ENCODE results near the gene PREX1. TPM values are rescaled to one million over a fixed set of nuclear protein-coding genes. Genes with fewer than 3 reads are reported as not detected.

Gene PREX1
- polyA plus RNA-seq, 1 donor (not counting 4 experiments of a cell fraction or from before 2014, with no cell fraction given): 0.22 TPM

GRCh38 chr20:48802647-48803046 is 25.2 kb downstream of the PREX1 start:
- Histone ChIP-seq H3K27me3 (ENCODE audit: control insufficient read depth, extremely low read depth, insufficient read depth, low read length) (peaks cover 7% of the 10 kb centered on the region), H3K9ac (ENCODE audit: control insufficient read depth, extremely low read depth, insufficient read depth, low read length) (no peak overlapping the region), H3K4me3 (ENCODE audit: control insufficient read depth in 2 of 3, extremely low read depth in 1 of 3, insufficient read depth in 2 of 3, low read depth in 1 of 3, low read length in 3 of 3) (no peak overlapping the region), H3K27ac (ENCODE audit: control insufficient read depth, insufficient read depth, low read length) (no peak overlapping the region), H3K9me3 (ENCODE audit: control insufficient read depth, low read depth, low read length) (peaks cover 4% of the 10 kb centered on the region), H4K20me1 (ENCODE audit: control insufficient read depth, extremely low read depth, insufficient read depth, low read length) (no peaks in the 10 kb centered on the region), H3K9me1 (ENCODE audit: control insufficient read depth, extremely low read depth, insufficient read depth, low read length) (no peaks in the 10 kb centered on the region), H3K4me1 (ENCODE audit: control insufficient read depth, extremely low read depth, insufficient read depth, low read length) (no peaks in the 10 kb centered on the region), H3K36me3 (ENCODE audit: control insufficient read depth in 2 of 2, extremely low read depth in 1 of 2, insufficient read depth in 2 of 2, low read length in 2 of 2) (no peaks in the 10 kb centered on the region), H3K79me2 (ENCODE audit: control insufficient read depth, insufficient read depth, low read length) (no peaks in the 10 kb centered on the region), H2AFZ (ENCODE audit: control insufficient read depth, low read length) (no peak overlapping the region), H3K4me2 (ENCODE audit: control insufficient read depth, extremely low read depth, insufficient read depth, low read depth, low read length) (no peak overlapping the region)
- DNase-seq (ENCODE audit: low read depth, low spot score) (no peak), FAIRE-seq (no peak)
- dilution Hi-C loops (cut with MboI; ENCODE audit: extremely low pct_ligation_motif_present, low sequenced_read_pairs): no loop called here
- TF ChIP-seq CTCF (optimal IDR thresholded peaks at IDR 0.05 in 1 of 3, IDR thresholded peaks at IDR 0.05 in 1 of 3, conservative IDR thresholded peaks at IDR 0.05 in 1 of 3; ENCODE audit: extremely low read depth in 1 of 3, insufficient read depth in 2 of 3, low read length in 3 of 3) (no peak), EZH2 (IDR thresholded peaks at IDR 0.05; ENCODE audit: low read length) (no peak)

GRCh38 chr20:48802216-48802615 is 25.6 kb downstream of the PREX1 start:
- no peak for TF ChIP-seq CTCF (optimal IDR thresholded peaks at IDR 0.05 in 1 of 3, IDR thresholded peaks at IDR 0.05 in 1 of 3, conservative IDR thresholded peaks at IDR 0.05 in 1 of 3; ENCODE audit: extremely low read depth in 1 of 3, insufficient read depth in 2 of 3, low read length in 3 of 3)
- TF ChIP-seq EZH2 (IDR thresholded peaks at IDR 0.05; ENCODE audit: low read length): no peak
- Histone ChIP-seq H3K79me2 (ENCODE audit: control insufficient read depth, insufficient read depth, low read length) (no peaks in the 10 kb centered on the region), H2AFZ (ENCODE audit: control insufficient read depth, low read length) (no peak overlapping the region), H3K9me1 (ENCODE audit: control insufficient read depth, extremely low read depth, insufficient read depth, low read length) (no peaks in the 10 kb centered on the region), H3K4me1 (ENCODE audit: control insufficient read depth, extremely low read depth, insufficient read depth, low read length) (no peaks in the 10 kb centered on the region), H3K4me3 (ENCODE audit: control insufficient read depth in 2 of 3, extremely low read depth in 1 of 3, insufficient read depth in 2 of 3, low read depth in 1 of 3, low read length in 3 of 3) (no peak overlapping the region), H4K20me1 (ENCODE audit: control insufficient read depth, extremely low read depth, insufficient read depth, low read length) (no peaks in the 10 kb centered on the region), H3K9ac (ENCODE audit: control insufficient read depth, extremely low read depth, insufficient read depth, low read length) (no peak overlapping the region), H3K27me3 (ENCODE audit: control insufficient read depth, extremely low read depth, insufficient read depth, low read length) (peaks cover 7% of the 10 kb centered on the region), H3K27ac (ENCODE audit: control insufficient read depth, insufficient read depth, low read length) (no peak overlapping the region), H3K9me3 (ENCODE audit: control insufficient read depth, low read depth, low read length) (peaks cover 4% of the 10 kb centered on the region), H3K4me2 (ENCODE audit: control insufficient read depth, extremely low read depth, insufficient read depth, low read depth, low read length) (no peak overlapping the region), H3K36me3 (ENCODE audit: control insufficient read depth in 2 of 2, extremely low read depth in 1 of 2, insufficient read depth in 2 of 2, low read length in 2 of 2) (no peaks in the 10 kb centered on the region)
- FAIRE-seq: no peak
- DNase-seq (ENCODE audit: low read depth, low spot score): no peak
- dilution Hi-C loops (cut with MboI; ENCODE audit: extremely low pct_ligation_motif_present, low sequenced_read_pairs): no loop called here
